H1 (cell line): ENCODE data around the gene NCK2.

ENCODE experiments used
- CREB1 ChIP-seq: IDR thresholded peaks from 2 replicates; pipeline ENCODE4 v1.6.1; 2012; ENCODE audit warnings: inconsistent platforms
- EP300 ChIP-seq, 2 experiments: IDR thresholded peaks; 1 replicate in 1 of 2; 2 replicates in 1 of 2; pipeline ENCODE4 v1.6.1; 2011 to 2012; ENCODE audit warnings: low read depth in 2 of 2, low read length in 2 of 2, mild to moderate bottlenecking in 2 of 2, borderline replicate concordance in 1 of 2, inconsistent platforms in 1 of 2, moderate library complexity in 1 of 2
- EZH2 ChIP-seq: fragments of 200-600 bp; sonication (generic); IDR thresholded peaks from 2 replicates; pipeline ENCODE4 v1.7.1; 2012; ENCODE audit warnings: low read depth, mild to moderate bottlenecking, moderate library complexity, low read length, inconsistent platforms; ENCODE audit not compliant: severe bottlenecking
- HDAC6 ChIP-seq: IDR thresholded peaks from one replicate; pipeline ENCODE4 v1.7.1; 2012; ENCODE audit warnings: low read depth, mild to moderate bottlenecking, inconsistent platforms, low read length, moderate library complexity
- JUN ChIP-seq: IDR thresholded peaks from 2 replicates; pipeline ENCODE4 v1.6.1; 2011; ENCODE audit warnings: low read depth, mild to moderate bottlenecking, improper control_type of control experiment, low read length
- POLR2A ChIP-seq, 2 experiments: IDR thresholded peaks; 1 replicate in 1 of 2; 2 replicates in 1 of 2; pipeline ENCODE4 v1.6.1; 2011; ENCODE audit warnings: low read depth in 2 of 2, low read length in 2 of 2, mild to moderate bottlenecking in 2 of 2; ENCODE audit errors: control extremely low read depth in 1 of 2
- POLR2AphosphoS5 ChIP-seq: IDR thresholded peaks from 2 replicates; pipeline ENCODE4 v1.6.1; 2011; ENCODE audit warnings: low read depth, low read length
- SUZ12 ChIP-seq: fragments of 200-600 bp; sonication (generic); IDR thresholded peaks from 2 replicates; pipeline ENCODE4 v1.6.1; 2012; ENCODE audit warnings: mild to moderate bottlenecking, inconsistent platforms, low read length, moderate library complexity, mixed read lengths
- TBP ChIP-seq: IDR thresholded peaks from 2 replicates; pipeline ENCODE4 v1.6.1; 2011; ENCODE audit warnings: low read depth, low read length, improper control_type of control experiment
- TF ChIP-seq, protein P1 (sequence below), 3 experiments: IDR thresholded peaks; 1 replicate in 2 of 3; 2 replicates in 1 of 3; pipeline versions ENCODE4 v1.5.1 to v1.6.1; 2011; ENCODE audit warnings: low read length in 3 of 3, mild to moderate bottlenecking in 3 of 3, inconsistent platforms in 2 of 3, low read depth in 1 of 3, moderate library complexity in 1 of 3; ENCODE audit not compliant: insufficient read depth in 1 of 3; ENCODE audit errors: control extremely low read depth in 1 of 3
- TF ChIP-seq, protein P2 (sequence below): IDR thresholded peaks from 2 replicates; pipeline ENCODE4 v1.6.1; 2012; ENCODE audit warnings: inconsistent platforms

DNA sequence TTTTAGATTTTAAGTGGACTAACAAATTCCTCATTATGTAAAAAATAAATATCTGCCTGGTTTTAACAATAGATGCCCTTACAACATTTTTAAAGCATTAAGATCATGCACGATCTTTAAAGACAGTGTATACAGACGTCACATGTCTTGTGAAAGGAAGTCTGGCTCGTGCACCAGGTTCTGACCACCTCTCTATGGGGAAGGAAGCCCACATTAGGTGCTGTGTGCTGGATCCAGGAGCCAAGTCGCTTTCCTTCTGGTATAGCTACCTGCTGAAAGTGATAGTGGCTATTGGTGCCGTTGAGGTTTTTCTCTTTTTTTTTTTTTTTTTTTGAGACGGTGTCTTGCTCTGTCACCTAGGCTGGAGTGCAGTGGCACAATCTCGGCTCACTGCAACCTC lies 116.5 kb downstream of the NCK2 start:
- TF ChIP-seq, protein P1, sequence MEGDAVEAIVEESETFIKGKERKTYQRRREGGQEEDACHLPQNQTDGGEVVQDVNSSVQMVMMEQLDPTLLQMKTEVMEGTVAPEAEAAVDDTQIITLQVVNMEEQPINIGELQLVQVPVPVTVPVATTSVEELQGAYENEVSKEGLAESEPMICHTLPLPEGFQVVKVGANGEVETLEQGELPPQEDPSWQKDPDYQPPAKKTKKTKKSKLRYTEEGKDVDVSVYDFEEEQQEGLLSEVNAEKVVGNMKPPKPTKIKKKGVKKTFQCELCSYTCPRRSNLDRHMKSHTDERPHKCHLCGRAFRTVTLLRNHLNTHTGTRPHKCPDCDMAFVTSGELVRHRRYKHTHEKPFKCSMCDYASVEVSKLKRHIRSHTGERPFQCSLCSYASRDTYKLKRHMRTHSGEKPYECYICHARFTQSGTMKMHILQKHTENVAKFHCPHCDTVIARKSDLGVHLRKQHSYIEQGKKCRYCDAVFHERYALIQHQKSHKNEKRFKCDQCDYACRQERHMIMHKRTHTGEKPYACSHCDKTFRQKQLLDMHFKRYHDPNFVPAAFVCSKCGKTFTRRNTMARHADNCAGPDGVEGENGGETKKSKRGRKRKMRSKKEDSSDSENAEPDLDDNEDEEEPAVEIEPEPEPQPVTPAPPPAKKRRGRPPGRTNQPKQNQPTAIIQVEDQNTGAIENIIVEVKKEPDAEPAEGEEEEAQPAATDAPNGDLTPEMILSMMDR (IDR thresholded peaks at IDR 0.05; ENCODE audit: control extremely low read depth in 1 of 3, insufficient read depth in 1 of 3, low read depth in 1 of 3, low read length in 3 of 3): no peak
- TF ChIP-seq POLR2A (IDR thresholded peaks at IDR 0.05; ENCODE audit: control extremely low read depth in 1 of 2, low read depth in 2 of 2, low read length in 2 of 2) (no peak), TBP (no peak), EP300 (IDR thresholded peaks at IDR 0.05; ENCODE audit: borderline replicate concordance in 1 of 2, low read depth in 2 of 2, low read length in 2 of 2) (no peak), POLR2AphosphoS5 (no peak), CREB1 (no peak), EZH2 (no peak), JUN (no peak), HDAC6 (no peak), SUZ12 (no peak)
- TF ChIP-seq, protein P2, sequence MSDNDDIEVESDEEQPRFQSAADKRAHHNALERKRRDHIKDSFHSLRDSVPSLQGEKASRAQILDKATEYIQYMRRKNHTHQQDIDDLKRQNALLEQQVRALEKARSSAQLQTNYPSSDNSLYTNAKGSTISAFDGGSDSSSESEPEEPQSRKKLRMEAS: no peak
